Central memory CD4-positive, alpha-beta T cell (primary cell): ENCODE data around the gene ZNF577.

Source experiments
- DNase-seq: peaks from one replicate; pipeline ENCODE4 v3.0.0; 2022

ZNF577 gene

GRCh38 chr19:51861870-51862622 is 25.7 kb downstream of the ZNF577 start:
- no peak for DNase-seq

GRCh38 chr19:51837145-51837544 is 50.6 kb downstream of the ZNF577 start:
- DNase-seq, result no peak

GRCh38 chr19:51830274-51830673 is 57.5 kb downstream of the ZNF577 start:
- no peak for DNase-seq

- no peak for DNase-seq
Measured at GRCh38 chr19:51824281-51825005, 63.3 kb downstream of the ZNF577 start.

- no peak for DNase-seq
Measured at GRCh38 chr19:51822946-51823345, 64.8 kb downstream of the ZNF577 start.

GRCh38 chr19:51822325-51822724 is 65.4 kb downstream of the ZNF577 start:
- no peak for DNase-seq

GRCh38 chr19:51821921-51822320 is 65.8 kb downstream of the ZNF577 start:
- no peak for DNase-seq

GRCh38 chr19:51821456-51821855 is 66.3 kb downstream of the ZNF577 start:
- no peak for DNase-seq
